ENCODE results near the gene VPS45. TPM values are rescaled to one million over a fixed set of nuclear protein-coding genes. Genes with fewer than 3 reads are reported as not detected.

VPS45 gene
- total and polyA plus RNA-seq, 2 of the 8 experiments (the other 6 are each of a cell fraction or from before 2014, with no cell fraction given): 19.1 to 27.6 TPM

GRCh38 chr1:150178548-150178947 is 111.0 kb downstream of the VPS45 start:
- POLR2A ChIA-PET (ENCODE audit: partially characterized antibody): interaction anchor here (1.0 to 2.1 kb wide), 2 partner anchors 12 to 16 kb away, joined by 3 to 7 read pairs; no protein-coding TSS in a partner anchor
- no peak overlapping the region for H3K56ac ChIP-seq (replicated peaks; ENCODE audit: insufficient read length, low read depth, low read length)
- H3K23me2 ChIP-seq (ENCODE audit: low read depth, low read length): no peaks in the 10 kb centered on the region
- H2BK12ac ChIP-seq (ENCODE audit: low read depth, low read length): no peak overlapping the region
- no peaks in the 10 kb centered on the region for H3K4me1 ChIP-seq (replicated peaks in 1 of 4; ENCODE audit: control insufficient read depth in 3 of 4, insufficient read depth in 4 of 4, low read length in 3 of 4)
- H2AFZ ChIP-seq (ENCODE audit: low read length): no peak overlapping the region
- no peak overlapping the region for H2BK120ac ChIP-seq (replicated peaks; ENCODE audit: low read depth, low read length)
- H3K4me2 ChIP-seq (ENCODE audit: insufficient read depth in 1 of 2, low read depth in 2 of 2, low read length in 2 of 2): no peak overlapping the region
- CTCF ChIA-PET (ENCODE audit: partially characterized antibody): interaction anchor here (1.2 to 3.4 kb wide), 5 partner anchors 8 to 105 kb away, joined by 3 to 43 read pairs (median 4); no protein-coding TSS in a partner anchor
- H3K27me3 ChIP-seq (replicated peaks in 1 of 4; ENCODE audit: control insufficient read depth in 3 of 4, extremely low read depth in 1 of 4, insufficient read depth in 3 of 4, low read length in 3 of 4): no peaks in the 10 kb centered on the region
- no peaks in the 10 kb centered on the region for H3K9me3 ChIP-seq (ENCODE audit: insufficient read depth in 2 of 2, low read depth in 1 of 2, low read length in 1 of 2)
- no peak overlapping the region for H2BK15ac ChIP-seq (ENCODE audit: low read length)
- no peak overlapping the region for H3K14ac ChIP-seq (ENCODE audit: insufficient read length)
- no peak overlapping the region for H3K18ac ChIP-seq (ENCODE audit: extremely low read depth, low read length)
- no peak overlapping the region for H3K4me3 ChIP-seq (ENCODE audit: extremely low read depth in 1 of 4, insufficient read depth in 2 of 4, low read depth in 3 of 4, low read length in 4 of 4)
- no peak overlapping the region for H4K91ac ChIP-seq (replicated peaks; ENCODE audit: insufficient read length, low read length)
- no peak for DNase-seq (ENCODE audit: low read depth in 1 of 2, low spot score in 2 of 2)
- no peak overlapping the region for H4K8ac ChIP-seq (ENCODE audit: extremely low read depth, insufficient read depth, low read length)
- no peak overlapping the region for H2AK5ac ChIP-seq (ENCODE audit: low read depth, low read length)
- H2BK20ac ChIP-seq (ENCODE audit: low read length): no peak overlapping the region
- H3K23ac ChIP-seq (ENCODE audit: insufficient read length): no peak overlapping the region
- no peak overlapping the region for H3K4ac ChIP-seq (replicated peaks; ENCODE audit: insufficient read length, low read depth, low read length)
- no peaks in the 10 kb centered on the region for H3K79me1 ChIP-seq (ENCODE audit: low read depth, low read length)
- H3K27ac ChIP-seq (ENCODE audit: low read depth, low read length): no peak overlapping the region
- no peak overlapping the region for H2BK5ac ChIP-seq (ENCODE audit: low read depth, low read length)
- H4K5ac ChIP-seq (ENCODE audit: insufficient read length, low read depth, low read length): no peak overlapping the region
- no peak for TF ChIP-seq CHD2 (IDR thresholded peaks at IDR 0.05; ENCODE audit: low read length)
- no peak for TF ChIP-seq SP2 (IDR thresholded peaks at IDR 0.05; ENCODE audit: low read length)
- H3K36me3 ChIP-seq (ENCODE audit: control insufficient read depth in 2 of 4, insufficient read depth in 4 of 4, low read length in 3 of 4): no peaks in the 10 kb centered on the region
- no peak overlapping the region for H3K9ac ChIP-seq (replicated peaks in 1 of 4; ENCODE audit: extremely low read depth in 1 of 4, low read depth in 3 of 4, low read length in 3 of 4)
- no peaks in the 10 kb centered on the region for H3K79me2 ChIP-seq (ENCODE audit: control insufficient read depth in 1 of 2, insufficient read depth in 2 of 2, low read length in 2 of 2)
- H4K20me1 ChIP-seq (replicated peaks in 1 of 2; ENCODE audit: control insufficient read depth in 1 of 2, insufficient read depth in 2 of 2, low read length in 2 of 2): no peaks in the 10 kb centered on the region
- no peak for FAIRE-seq

Data from H1 (cell line).